A673 (cell line): Measurements from ENCODE around the gene BCL2L12. TPM values are rescaled to one million over a fixed set of nuclear protein-coding genes. Genes with fewer than 3 reads are reported as not detected.
A peak's percentile ranks its signal among the peaks of the same experiment; 100 is the strongest.

ENCODE experiments used
- BruUV-seq: library from RNA; stranded (reverse); fragments of 400-500 nt; replicated peaks from 2 replicates; lab custom pipeline; 2021; lab: Mats Ljungman, UMichigan
- CTCF ChIA-PET: fragments of 300-600 bp; sonication (Branson Sonifier 250); formaldehyde crosslinking; loops from one replicate; lab custom pipeline; 2022; ENCODE audit warnings: antibody characterized with exemption; lab: Charles Lee
- POLR2A ChIA-PET: fragments of 300-600 bp; sonication (Branson Sonifier 250); formaldehyde crosslinking; loops from one replicate; lab custom pipeline; 2022; ENCODE audit warnings: antibody characterized with exemption; ENCODE audit not compliant: low non-redundant PET; lab: Charles Lee
- DNase-seq: peaks from one replicate; pipeline ENCODE4 v3.0.0-alpha.2; 2015; ENCODE audit warnings: low spot score
- H3K27ac ChIP-seq: fragments of 200-600 bp; sonication (generic); 2 replicates; pipeline ENCODE4 v1.5.1; 2016; ENCODE audit warnings: mixed run types, low read depth, mild to moderate bottlenecking, mixed read lengths, antibody characterized with exemption, low read length; ENCODE audit not compliant: poor library complexity, severe bottlenecking
- H3K27me3 ChIP-seq: fragments of 200-600 bp; sonication (generic); replicated peaks from 2 replicates; pipeline ENCODE4 v1.6.1; 2017; ENCODE audit warnings: mixed run types, low read depth, mild to moderate bottlenecking, mixed read lengths, antibody characterized with exemption, low read length; ENCODE audit not compliant: insufficient read depth, poor library complexity
- H3K36me3 ChIP-seq: fragments of 200-600 bp; sonication (generic); 2 replicates; pipeline ENCODE4 v1.6.1; 2016; ENCODE audit warnings: mixed run types, mild to moderate bottlenecking, mixed read lengths, antibody characterized with exemption, low read length; ENCODE audit not compliant: insufficient read depth, poor library complexity, severe bottlenecking
- H3K4me1 ChIP-seq: fragments of 200-600 bp; sonication (generic); 2 replicates; pipeline ENCODE4 v1.6.1; 2017; ENCODE audit warnings: mixed run types, mild to moderate bottlenecking, mixed read lengths, antibody characterized with exemption, low read length; ENCODE audit not compliant: insufficient read depth, poor library complexity, severe bottlenecking
- H3K4me3 ChIP-seq: fragments of 200-600 bp; sonication (generic); 2 replicates; pipeline ENCODE4 v1.5.1; 2016; ENCODE audit warnings: low read depth, mixed run types, mild to moderate bottlenecking, mixed read lengths, low read length; ENCODE audit not compliant: poor library complexity, severe bottlenecking
- H3K9me3 ChIP-seq: fragments of 200-600 bp; sonication (generic); 2 replicates; pipeline ENCODE4 v1.6.1; 2016; ENCODE audit warnings: mixed run types, low read depth, mild to moderate bottlenecking, mixed read lengths, antibody characterized with exemption, low read length; ENCODE audit not compliant: poor library complexity, severe bottlenecking
- EZH2 ChIP-seq: fragments of 200-600 bp; sonication (generic); IDR thresholded peaks from 2 replicates; pipeline ENCODE4 v1.6.1; 2017; ENCODE audit warnings: borderline replicate concordance, low read depth, mild to moderate bottlenecking, mixed read lengths, antibody characterized with exemption, low read length; ENCODE audit not compliant: poor library complexity, severe bottlenecking
- intact Hi-C: fragments of 100-400 bp; cut with micrococcal nuclease; formaldehyde crosslinking; loops from one replicate; pipeline ENCODE4 v1.10.0; 2022; ENCODE audit not compliant: unreplicated experiment
- total RNA-seq: library from RNA; stranded (reverse); gene quantifications from 2 replicates; pipeline ENCODE4 v1.2.3, GENCODE V29; 2021
- TF ChIP-seq, protein P1 (sequence below): fragments of 300-800, 200-600 bp; sonication (generic); conservative IDR thresholded peaks from 2 replicates; pipeline ENCODE4 v1.5.1; 2017; ENCODE audit warnings: low read depth, mild to moderate bottlenecking, antibody characterized with exemption, low read length, moderate library complexity, mixed read lengths

BCL2L12 gene
- total RNA-seq, 1 experiment from 2014 or later = 99.1 TPM

DNA sequence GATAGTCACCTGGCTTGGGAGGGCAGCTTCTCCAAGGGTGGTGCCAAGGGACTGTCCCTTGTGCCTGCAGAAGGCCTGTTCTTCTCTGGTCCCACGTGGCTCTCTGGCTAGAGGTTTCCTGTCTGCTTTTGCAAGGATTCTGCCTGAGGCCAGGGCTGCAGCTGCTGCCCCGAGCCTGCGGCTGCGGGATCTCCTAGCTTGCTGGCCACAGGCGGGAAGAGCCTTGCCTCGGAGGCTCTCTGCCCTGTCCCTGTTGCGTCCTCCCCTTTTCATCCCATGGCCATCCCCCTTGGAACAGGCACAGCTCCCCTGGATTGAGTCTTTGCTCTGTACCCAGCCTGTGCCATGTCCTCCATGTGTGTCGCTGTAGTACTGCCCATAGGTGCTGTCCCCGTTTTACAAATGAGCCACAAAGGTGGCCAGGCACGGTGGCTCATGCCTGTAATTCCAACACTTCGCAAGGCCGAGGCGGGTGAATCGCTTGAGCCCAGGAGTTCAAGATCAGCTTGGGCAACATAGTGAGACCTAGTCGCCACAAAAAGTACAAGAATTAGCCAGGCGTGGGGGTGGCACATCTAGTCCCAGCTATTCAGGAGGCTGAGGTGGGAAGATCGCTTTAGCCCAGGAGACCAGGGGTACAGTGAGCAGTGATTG lies 9.2 kb upstream of the BCL2L12 start:
- no peak overlapping the region for H3K27ac ChIP-seq
- ChIA-PET CTCF (no interaction called here), POLR2A (no interaction called here)
- H3K9me3 ChIP-seq = no peaks in the 10 kb centered on the region
- H3K36me3 ChIP-seq = peaks cover 83% of the 10 kb centered on the region
- H3K4me3 ChIP-seq = no peak overlapping the region
- no peaks in the 10 kb centered on the region for H3K27me3 ChIP-seq
- H3K4me1 ChIP-seq = no peaks in the 10 kb centered on the region
- no peak for TF ChIP-seq EZH2
- TF ChIP-seq, protein P1, sequence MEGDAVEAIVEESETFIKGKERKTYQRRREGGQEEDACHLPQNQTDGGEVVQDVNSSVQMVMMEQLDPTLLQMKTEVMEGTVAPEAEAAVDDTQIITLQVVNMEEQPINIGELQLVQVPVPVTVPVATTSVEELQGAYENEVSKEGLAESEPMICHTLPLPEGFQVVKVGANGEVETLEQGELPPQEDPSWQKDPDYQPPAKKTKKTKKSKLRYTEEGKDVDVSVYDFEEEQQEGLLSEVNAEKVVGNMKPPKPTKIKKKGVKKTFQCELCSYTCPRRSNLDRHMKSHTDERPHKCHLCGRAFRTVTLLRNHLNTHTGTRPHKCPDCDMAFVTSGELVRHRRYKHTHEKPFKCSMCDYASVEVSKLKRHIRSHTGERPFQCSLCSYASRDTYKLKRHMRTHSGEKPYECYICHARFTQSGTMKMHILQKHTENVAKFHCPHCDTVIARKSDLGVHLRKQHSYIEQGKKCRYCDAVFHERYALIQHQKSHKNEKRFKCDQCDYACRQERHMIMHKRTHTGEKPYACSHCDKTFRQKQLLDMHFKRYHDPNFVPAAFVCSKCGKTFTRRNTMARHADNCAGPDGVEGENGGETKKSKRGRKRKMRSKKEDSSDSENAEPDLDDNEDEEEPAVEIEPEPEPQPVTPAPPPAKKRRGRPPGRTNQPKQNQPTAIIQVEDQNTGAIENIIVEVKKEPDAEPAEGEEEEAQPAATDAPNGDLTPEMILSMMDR = no peak
- intact Hi-C loops = no loop called here
- no peak for DNase-seq
- no TSS peak for BruUV-seq

DNA sequence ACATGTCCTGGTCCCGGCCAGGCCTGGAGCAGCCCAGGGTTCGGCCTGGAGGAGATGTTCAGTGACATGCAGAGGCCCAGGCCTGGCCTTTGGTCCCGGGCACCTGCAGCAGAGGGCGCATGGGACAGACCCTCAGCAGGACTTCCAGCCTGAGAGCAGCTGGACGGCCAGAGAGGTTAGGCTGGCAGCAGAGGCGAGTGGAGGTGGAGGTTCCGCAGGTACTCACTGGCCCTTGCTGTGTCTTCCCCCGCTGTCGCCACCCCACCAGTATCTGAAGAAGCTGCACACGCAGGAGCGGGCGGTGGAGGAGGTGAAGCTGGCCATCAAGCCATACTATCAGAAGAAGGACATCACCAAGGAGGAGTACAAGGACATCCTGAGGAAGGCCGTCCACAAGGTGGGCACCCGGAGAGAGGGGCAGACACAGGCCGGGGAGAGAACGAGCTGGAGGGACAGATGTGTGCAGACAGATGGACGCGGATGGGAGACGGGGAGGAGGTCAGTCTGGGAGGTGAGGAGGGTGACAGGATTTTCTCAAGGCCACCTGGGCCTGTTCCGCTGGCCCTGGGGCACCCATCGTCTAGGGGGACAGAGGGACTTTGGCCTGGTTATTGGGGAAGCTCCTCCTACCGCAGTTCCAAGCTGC lies 8.1 kb upstream of the BCL2L12 start:
- H3K4me3 ChIP-seq = no peak overlapping the region
- H3K4me1 ChIP-seq = no peaks in the 10 kb centered on the region
- ChIA-PET POLR2A (no interaction called here), CTCF (no interaction called here)
- no peak for TF ChIP-seq EZH2
- TF ChIP-seq, protein P1 = no peak
- H3K27me3 ChIP-seq = no peaks in the 10 kb centered on the region
- H3K9me3 ChIP-seq = no peaks in the 10 kb centered on the region
- DNase-seq = no peak
- H3K36me3 ChIP-seq = peaks cover 83% of the 10 kb centered on the region
- H3K27ac ChIP-seq = no peak overlapping the region
- BruUV-seq = no TSS peak
- intact Hi-C loops = no loop called here

DNA sequence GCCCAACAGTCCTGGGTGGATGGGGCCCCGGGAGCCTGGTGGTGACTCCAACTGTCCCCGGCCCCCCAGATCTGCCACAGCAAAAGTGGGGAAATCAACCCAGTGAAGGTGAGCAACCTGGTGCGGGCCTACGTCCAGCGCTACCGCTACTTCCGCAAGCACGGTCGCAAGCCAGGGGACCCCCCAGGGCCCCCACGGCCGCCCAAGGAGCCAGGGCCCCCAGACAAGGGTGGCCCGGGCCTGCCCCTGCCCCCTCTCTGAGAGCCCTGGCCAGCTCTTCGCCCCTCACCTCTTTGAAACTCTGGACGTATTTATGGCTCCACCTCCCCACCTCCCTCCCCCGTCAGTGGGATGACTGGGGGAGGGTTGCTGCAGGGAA lies 7.6 kb upstream of the BCL2L12 start:
- Histone ChIP-seq H3K4me1 (no peaks in the 10 kb centered on the region), H3K27me3 (no peaks in the 10 kb centered on the region), H3K27ac (no peak overlapping the region), H3K4me3 (no peak overlapping the region), H3K36me3 (peaks cover 83% of the 10 kb centered on the region), H3K9me3 (no peaks in the 10 kb centered on the region)
- POLR2A ChIA-PET = no interaction called here
- no peak for TF ChIP-seq EZH2
- TF ChIP-seq, protein P1 = no peak
- intact Hi-C loops = no loop called here
- CTCF ChIA-PET = no interaction called here
- DNase-seq = no peak
- BruUV-seq = TSS peak; percentile 71
